Measurements from ENCODE around the gene LRR1.

- TF ChIP-seq POLR2A (IDR thresholded peaks at IDR 0.05): no peak
- TF ChIP-seq CTCF (IDR thresholded peaks at IDR 0.05): no peak
Measured at GRCh38 chr14:49584058-49584457, 14.7 kb upstream of the LRR1 start.

Measured in adrenal gland (tissue), 5 donors.